CD14-positive monocyte (primary cell): ENCODE results near the gene HS6ST2. TPM values are rescaled to one million over a fixed set of nuclear protein-coding genes. Genes with fewer than 3 reads are reported as not detected.

Experiments
- DNase-seq, 3 donors: peaks; one replicate each; pipeline ENCODE4 v3.0.0-alpha.2; 2011 to 2022
- H2AFZ ChIP-seq: 2 replicates; pipeline ENCODE4 v1.6.0; 2012; ENCODE audit warnings: mild to moderate bottlenecking, low read depth, low read length, inconsistent platforms; ENCODE audit not compliant: insufficient read depth, poor library complexity, severe bottlenecking
- H3K27ac ChIP-seq, 2 donors: 1 replicate in 1 of 2; 2 replicates in 1 of 2; pipeline ENCODE4 v1.5.1; 2012 to 2013; ENCODE audit warnings: low read length in 2 of 2, control low read depth in 1 of 2, inconsistent platforms in 1 of 2, low read depth in 1 of 2, mild to moderate bottlenecking in 1 of 2
- H3K27me3 ChIP-seq, 2 donors: one replicate each; pipeline versions ENCODE4 v1.6.0 to v1.6.1; 2011 to 2013; ENCODE audit warnings: low read length in 2 of 2; ENCODE audit not compliant: control insufficient read depth in 2 of 2, insufficient read depth in 2 of 2
- H3K36me3 ChIP-seq, 2 donors: replicated peaks in 1 of 2; 1 replicate in 1 of 2; 2 replicates in 1 of 2; pipeline versions ENCODE4 v1.5.1 to v1.6.1; 2012 to 2013; ENCODE audit warnings: low read length in 2 of 2, control low read depth in 1 of 2, inconsistent platforms in 1 of 2, mild to moderate bottlenecking in 1 of 2; ENCODE audit not compliant: insufficient read depth in 2 of 2, control insufficient read depth in 1 of 2
- H3K4me1 ChIP-seq, 2 donors: 1 replicate in 1 of 2; 2 replicates in 1 of 2; pipeline versions ENCODE4 v1.5.1 to v1.6.1; 2012 to 2013; ENCODE audit warnings: low read length in 2 of 2, control low read depth in 1 of 2, inconsistent platforms in 1 of 2, mild to moderate bottlenecking in 1 of 2, moderate library complexity in 1 of 2; ENCODE audit not compliant: insufficient read depth in 2 of 2, control insufficient read depth in 1 of 2
- H3K4me2 ChIP-seq: replicated peaks from 2 replicates; pipeline ENCODE3; 2012; ENCODE audit warnings: low read length, moderate library complexity, mild to moderate bottlenecking; ENCODE audit not compliant: poor library complexity, severe bottlenecking; ENCODE audit errors: extremely low read depth
- H3K4me3 ChIP-seq, 3 experiments: fragments of 200-600 bp in 1 of 3; sonication (generic) in 1 of 3; replicated peaks in 1 of 3; 1 replicate in 2 of 3; 2 replicates in 1 of 3; pipeline ENCODE4 v1.5.1; 2011 to 2013; ENCODE audit warnings: low read length in 3 of 3, mild to moderate bottlenecking in 3 of 3, control low read depth in 2 of 3, low read depth in 2 of 3, inconsistent platforms in 1 of 3, moderate library complexity in 1 of 3
- H3K79me2 ChIP-seq: 2 replicates; pipeline ENCODE4 v1.6.0; 2012; ENCODE audit warnings: mild to moderate bottlenecking, control low read depth, inconsistent platforms, low read length, moderate library complexity; ENCODE audit not compliant: insufficient read depth
- H3K9ac ChIP-seq: 2 replicates; pipeline ENCODE4 v1.6.0; 2017; ENCODE audit warnings: low read length, mild to moderate bottlenecking; ENCODE audit not compliant: insufficient read depth, poor library complexity, severe bottlenecking
- H3K9me3 ChIP-seq, 2 donors: replicated peaks in 1 of 2; 1 replicate in 1 of 2; 2 replicates in 1 of 2; pipeline versions ENCODE4 v1.5.1 to v1.6.1; 2012 to 2013; ENCODE audit warnings: low read length in 2 of 2, control low read depth in 1 of 2; ENCODE audit not compliant: control insufficient read depth in 1 of 2, insufficient read depth in 1 of 2
- H4K20me1 ChIP-seq: 2 replicates; pipeline ENCODE4 v1.6.0; 2012; ENCODE audit warnings: mild to moderate bottlenecking, low read length, control low read depth, moderate library complexity; ENCODE audit not compliant: insufficient read depth
- H3K27ac Mint-ChIP-seq, 7 donors: one replicate each; pipeline ENCODE4 v1.8.0; 2020; ENCODE audit warnings: mild to moderate bottlenecking in 7 of 7, mixed read lengths in 7 of 7, moderate library complexity in 6 of 7, inconsistent platforms in 2 of 7
- H3K27me3 Mint-ChIP-seq, 3 donors: one replicate each; pipeline ENCODE4 v1.8.0; 2021 to 2022; ENCODE audit warnings: low read depth in 3 of 3, mild to moderate bottlenecking in 3 of 3, mixed read lengths in 3 of 3, moderate library complexity in 3 of 3, inconsistent platforms in 1 of 3
- H3K36me3 Mint-ChIP-seq, 2 donors: one replicate each; pipeline ENCODE4 v1.8.0; 2020; ENCODE audit warnings: mixed read lengths in 2 of 2, inconsistent platforms in 1 of 2, mild to moderate bottlenecking in 1 of 2
- H3K4me1 Mint-ChIP-seq: one replicate; pipeline ENCODE4 v1.8.0; 2020; ENCODE audit warnings: mild to moderate bottlenecking, mixed read lengths
- H3K4me3 Mint-ChIP-seq, 2 donors: one replicate each; pipeline ENCODE4 v1.8.0; 2020; ENCODE audit warnings: mild to moderate bottlenecking in 2 of 2, mixed read lengths in 2 of 2, moderate library complexity in 1 of 2
- H3K9me3 Mint-ChIP-seq, 7 donors: one replicate each; pipeline ENCODE4 v1.8.0; 2020 to 2022; ENCODE audit warnings: mixed read lengths in 7 of 7, mild to moderate bottlenecking in 6 of 7, moderate library complexity in 6 of 7, inconsistent platforms in 2 of 7
- WGBS: methylation state at CpG from one replicate; pipeline ENCODE4 v1.1.5; 2013; ENCODE audit warnings: missing lambda C conversion rate; ENCODE audit not compliant: insufficient coverage; 5-methylcytosine and 5-hydroxymethylcytosine counted together
- intact Hi-C, 2 donors: fragments of 100-400 bp; cut with micrococcal nuclease; formaldehyde crosslinking; loops; one replicate each; pipeline versions ENCODE4 v1.15.0 to v1.15.1; 2023
- polyA plus RNA-seq, 3 donors: library from polyadenylated mRNA; depleted of rRNA in 1 of 3; unstranded in 2 of 3; stranded (reverse) in 1 of 3; fragments of 300-500 nt in 2 of 3; fragments of >200 nt in 1 of 3; fragmentation: Illumina TruSeq in 2 of 3; gene quantifications; 1 replicate in 2 of 3; 2 replicates in 1 of 3; pipeline ENCODE4 v1.2.3, GENCODE V29; 2012 to 2021
- TF ChIP-seq, protein P1 (sequence below): fragments of 200-600 bp; IDR thresholded peaks from one replicate; pipeline ENCODE4 v1.8.0; 2022; ENCODE audit warnings: antibody characterized with exemption, mild to moderate bottlenecking

Gene HS6ST2
- polyA plus RNA-seq, 3 donors: not detected

DNA sequence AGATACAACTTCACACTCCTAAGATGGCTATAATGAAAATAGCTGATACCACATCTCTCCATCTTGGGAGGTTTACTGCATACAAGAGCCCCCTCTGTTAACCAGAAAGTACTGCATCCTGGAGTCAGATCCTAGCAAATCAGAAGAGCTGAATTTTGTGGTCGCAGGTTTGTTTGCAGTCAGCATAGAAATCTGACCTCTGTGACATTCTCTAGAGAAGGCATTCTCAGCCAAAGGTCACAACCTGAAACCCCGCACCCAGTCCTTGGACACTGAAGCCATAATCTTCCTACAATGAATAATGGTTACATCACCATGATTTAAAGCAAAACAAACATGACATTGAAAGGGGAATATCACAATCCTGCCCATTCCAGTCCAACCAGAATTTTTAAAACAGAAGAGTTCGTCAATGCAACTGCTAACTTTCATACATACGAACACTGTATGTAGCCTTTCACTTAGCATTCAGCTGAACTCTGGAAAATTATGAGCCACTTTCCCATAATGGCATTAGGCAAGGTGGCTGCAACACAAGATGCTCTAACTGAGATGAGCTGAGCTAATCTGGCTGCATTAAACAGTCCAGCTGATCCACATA lies 17.6 kb downstream of the HS6ST2 start:
- TF ChIP-seq, protein P1, sequence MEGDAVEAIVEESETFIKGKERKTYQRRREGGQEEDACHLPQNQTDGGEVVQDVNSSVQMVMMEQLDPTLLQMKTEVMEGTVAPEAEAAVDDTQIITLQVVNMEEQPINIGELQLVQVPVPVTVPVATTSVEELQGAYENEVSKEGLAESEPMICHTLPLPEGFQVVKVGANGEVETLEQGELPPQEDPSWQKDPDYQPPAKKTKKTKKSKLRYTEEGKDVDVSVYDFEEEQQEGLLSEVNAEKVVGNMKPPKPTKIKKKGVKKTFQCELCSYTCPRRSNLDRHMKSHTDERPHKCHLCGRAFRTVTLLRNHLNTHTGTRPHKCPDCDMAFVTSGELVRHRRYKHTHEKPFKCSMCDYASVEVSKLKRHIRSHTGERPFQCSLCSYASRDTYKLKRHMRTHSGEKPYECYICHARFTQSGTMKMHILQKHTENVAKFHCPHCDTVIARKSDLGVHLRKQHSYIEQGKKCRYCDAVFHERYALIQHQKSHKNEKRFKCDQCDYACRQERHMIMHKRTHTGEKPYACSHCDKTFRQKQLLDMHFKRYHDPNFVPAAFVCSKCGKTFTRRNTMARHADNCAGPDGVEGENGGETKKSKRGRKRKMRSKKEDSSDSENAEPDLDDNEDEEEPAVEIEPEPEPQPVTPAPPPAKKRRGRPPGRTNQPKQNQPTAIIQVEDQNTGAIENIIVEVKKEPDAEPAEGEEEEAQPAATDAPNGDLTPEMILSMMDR: no peak
- no peaks in the 10 kb centered on the region for H3K9me3 ChIP-seq
- intact Hi-C loops: no loop called here
- H3K4me1 ChIP-seq: no peaks in the 10 kb centered on the region
- no peak overlapping the region for H3K9ac ChIP-seq
- H4K20me1 ChIP-seq: no peaks in the 10 kb centered on the region
- H3K27ac ChIP-seq: no peak overlapping the region
- no peak overlapping the region for H3K4me3 ChIP-seq
- no peaks in the 10 kb centered on the region for H3K36me3 Mint-ChIP-seq
- H3K4me3 Mint-ChIP-seq: no peak overlapping the region
- no peak for DNase-seq
- no peaks in the 10 kb centered on the region for H3K79me2 ChIP-seq
- H3K27ac Mint-ChIP-seq: no peak overlapping the region
- H2AFZ ChIP-seq: no peak overlapping the region
- no peaks in the 10 kb centered on the region for H3K4me1 Mint-ChIP-seq
- H3K4me2 ChIP-seq: no peak overlapping the region
- H3K36me3 ChIP-seq: no peaks in the 10 kb centered on the region
- peaks cover 0 to 9% (median 3%) of the 10 kb centered on the region in 7 donors for H3K9me3 Mint-ChIP-seq
- H3K27me3 Mint-ChIP-seq: peaks cover 2 to 4% (median 3%) of the 10 kb centered on the region in 3 donors
- H3K27me3 ChIP-seq: peaks cover 0 to 3% of the 10 kb centered on the region in 2 donors
- WGBS: 80% methylated on average over 1 of the region's 4 CpGs

DNA sequence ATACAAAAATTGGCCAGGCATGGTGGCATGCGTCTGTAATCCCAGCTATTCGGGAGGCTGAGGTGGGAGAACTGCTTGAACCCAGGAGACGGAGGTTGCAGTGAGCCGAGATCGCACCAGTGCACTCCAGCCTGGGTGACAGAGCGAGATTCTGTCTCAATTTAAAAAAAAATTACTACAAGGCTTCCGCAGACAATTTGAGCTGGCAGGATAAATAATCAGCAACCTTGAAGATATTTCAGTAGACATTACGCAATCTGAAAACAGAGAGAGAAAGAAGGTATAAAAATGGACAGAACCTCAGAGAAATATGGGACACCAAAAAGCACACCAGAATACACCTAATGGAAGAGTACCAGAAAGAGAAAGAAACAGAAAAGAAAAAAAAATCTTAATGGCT lies 25.3 kb downstream of the HS6ST2 start:
- Mint-ChIP-seq H3K9me3 (peaks cover 0 to 5% (median 1%) of the 10 kb centered on the region in 7 donors), H3K27ac (no peak overlapping the region), H3K4me1 (no peaks in the 10 kb centered on the region), H3K36me3 (no peaks in the 10 kb centered on the region), H3K4me3 (no peak overlapping the region), H3K27me3 (peaks cover 0 to 13% (median 0%) of the 10 kb centered on the region in 3 donors)
- Histone ChIP-seq H3K79me2 (no peaks in the 10 kb centered on the region), H3K36me3 (no peaks in the 10 kb centered on the region), H3K4me2 (no peak overlapping the region), H2AFZ (no peak overlapping the region), H3K9ac (no peak overlapping the region), H3K27ac (no peak overlapping the region), H3K9me3 (no peaks in the 10 kb centered on the region), H3K4me3 (no peak overlapping the region), H4K20me1 (no peaks in the 10 kb centered on the region), H3K27me3 (no peaks in the 10 kb centered on the region), H3K4me1 (no peaks in the 10 kb centered on the region)
- intact Hi-C loops: no loop called here
- 100% methylated on average over 1 of the region's 8 CpGs for WGBS
- TF ChIP-seq, protein P1: no peak
- no peak for DNase-seq
